GM12892 (cell line): ENCODE results near the gene HPCAL1.

Experiments used
- POLR2A ChIP-seq: IDR thresholded peaks from 2 replicates; pipeline ENCODE4 v1.6.1; 2011; ENCODE audit warnings: low read depth, low read length, control low read depth
- POLR2AphosphoS5 ChIP-seq: IDR thresholded peaks from 2 replicates; pipeline ENCODE4 v1.6.1; 2011; ENCODE audit warnings: low read depth, low read length, control low read depth
- TAF1 ChIP-seq: IDR thresholded peaks from 2 replicates; pipeline ENCODE4 v1.6.1; 2011; ENCODE audit warnings: low read depth, mild to moderate bottlenecking, control low read depth, low read length, borderline replicate concordance

DNA sequence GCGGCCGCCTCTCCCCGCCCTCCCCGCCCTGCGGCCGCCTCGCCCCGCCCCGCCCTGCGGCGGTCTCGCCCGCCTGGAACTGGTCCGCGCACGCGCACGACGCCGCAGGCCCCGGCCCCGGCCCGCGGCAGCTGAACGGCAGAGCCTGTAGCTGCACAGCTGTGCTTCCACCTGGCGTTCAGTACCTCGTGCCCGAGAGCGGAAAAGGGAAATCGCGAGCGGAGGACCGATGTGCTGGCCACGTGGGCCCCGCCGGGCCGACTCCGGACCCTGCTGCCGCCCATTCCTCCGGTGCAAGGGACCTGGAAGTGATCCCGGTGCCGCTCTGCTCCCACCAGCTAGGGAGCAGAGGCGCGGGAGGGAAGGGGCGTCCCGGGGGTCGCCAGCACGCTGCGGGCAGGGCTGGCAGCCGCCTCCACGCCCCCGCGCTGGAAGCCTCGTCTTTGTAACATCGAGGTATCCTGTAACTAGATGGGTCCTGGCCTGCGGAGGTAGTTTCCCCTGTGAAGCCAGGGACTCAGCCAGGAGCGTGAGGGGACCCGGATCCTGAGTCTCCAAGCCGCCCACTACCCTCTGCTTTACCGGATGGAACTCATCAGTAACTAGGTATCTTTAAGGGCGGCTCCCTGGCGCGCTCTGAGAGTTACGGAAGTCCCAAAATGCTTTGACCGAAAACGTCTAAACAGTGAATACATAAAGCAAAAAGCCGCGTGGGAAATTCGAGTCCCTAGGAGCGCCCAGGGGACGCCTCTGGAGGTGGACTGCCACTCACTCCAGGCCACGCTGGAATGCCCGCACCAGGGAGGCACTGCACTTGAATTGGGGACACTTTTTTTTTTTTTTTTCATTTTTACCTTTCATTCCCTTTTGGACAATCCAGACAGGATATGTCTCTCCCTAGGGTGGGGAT is 146.1 kb downstream of the HPCAL1 start:
- TF ChIP-seq POLR2A, result peak; percentile 43; the same call in 1 of the 2 replicates
- peak; percentile 78 for TF ChIP-seq POLR2AphosphoS5
- TF ChIP-seq TAF1, result no peak; the same call in 1 of the 2 replicates
